ENCODE data around the gene PHLPP1.

DNA sequence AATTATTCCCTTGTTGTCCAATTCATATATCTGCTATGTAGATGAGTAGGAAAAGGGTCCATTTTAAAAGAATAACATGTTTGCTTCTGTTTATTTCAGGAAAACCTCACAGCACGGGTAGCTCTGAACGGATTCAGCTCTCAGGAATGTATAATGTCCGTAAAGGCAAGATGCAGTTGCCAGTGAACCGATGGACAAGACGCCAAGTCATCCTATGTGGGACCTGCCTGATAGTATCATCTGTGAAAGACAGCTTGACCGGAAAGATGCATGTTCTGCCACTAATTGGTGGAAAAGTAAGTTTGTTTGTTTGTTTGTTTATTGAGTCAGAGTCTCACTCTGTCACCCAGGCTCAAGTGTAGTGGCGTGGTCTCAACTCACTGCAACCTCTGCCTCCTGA is 114.6 kb downstream of the PHLPP1 start:
- TF ChIP-seq, protein P1, sequence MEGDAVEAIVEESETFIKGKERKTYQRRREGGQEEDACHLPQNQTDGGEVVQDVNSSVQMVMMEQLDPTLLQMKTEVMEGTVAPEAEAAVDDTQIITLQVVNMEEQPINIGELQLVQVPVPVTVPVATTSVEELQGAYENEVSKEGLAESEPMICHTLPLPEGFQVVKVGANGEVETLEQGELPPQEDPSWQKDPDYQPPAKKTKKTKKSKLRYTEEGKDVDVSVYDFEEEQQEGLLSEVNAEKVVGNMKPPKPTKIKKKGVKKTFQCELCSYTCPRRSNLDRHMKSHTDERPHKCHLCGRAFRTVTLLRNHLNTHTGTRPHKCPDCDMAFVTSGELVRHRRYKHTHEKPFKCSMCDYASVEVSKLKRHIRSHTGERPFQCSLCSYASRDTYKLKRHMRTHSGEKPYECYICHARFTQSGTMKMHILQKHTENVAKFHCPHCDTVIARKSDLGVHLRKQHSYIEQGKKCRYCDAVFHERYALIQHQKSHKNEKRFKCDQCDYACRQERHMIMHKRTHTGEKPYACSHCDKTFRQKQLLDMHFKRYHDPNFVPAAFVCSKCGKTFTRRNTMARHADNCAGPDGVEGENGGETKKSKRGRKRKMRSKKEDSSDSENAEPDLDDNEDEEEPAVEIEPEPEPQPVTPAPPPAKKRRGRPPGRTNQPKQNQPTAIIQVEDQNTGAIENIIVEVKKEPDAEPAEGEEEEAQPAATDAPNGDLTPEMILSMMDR (IDR thresholded peaks at IDR 0.05 in 2 of 3, conservative IDR thresholded peaks at IDR 0.05 in 1 of 3; ENCODE audit: borderline replicate concordance in 1 of 3, insufficient read depth in 1 of 3, low read depth in 2 of 3, low read length in 2 of 3) = no peak
- TF ChIP-seq ZNF274 (IDR thresholded peaks at IDR 0.05; ENCODE audit: low read depth, low read length) = no peak
- no peak for TF ChIP-seq ELF1 (IDR thresholded peaks at IDR 0.05; ENCODE audit: borderline replicate concordance, low read depth)
- no peak for TF ChIP-seq POLR2A (IDR thresholded peaks at IDR 0.05; ENCODE audit: borderline replicate concordance, extremely low read depth, insufficient read depth, insufficient read length)
- no peak for TF ChIP-seq REST (IDR thresholded peaks at IDR 0.05; ENCODE audit: low read depth)
- no peak for TF ChIP-seq YY1 (IDR thresholded peaks at IDR 0.05; ENCODE audit: extremely low read depth, insufficient replicate concordance, low read depth, low read length)
- no peak for TF ChIP-seq EZH2phosphoT487 (IDR thresholded peaks at IDR 0.05; ENCODE audit: borderline replicate concordance)

Measured in HCT116 (cell line).